OCI-LY7 (cell line): ENCODE data around the gene GATA5.

ENCODE experiments used
- CTCF ChIP-seq: fragments of 200-600 bp; sonication (generic); conservative IDR thresholded peaks from 2 replicates; pipeline ENCODE4 v1.5.1; 2014; ENCODE audit warnings: mild to moderate bottlenecking, antibody characterized with exemption, low read length, moderate library complexity, mixed read lengths
- EZH2phosphoT487 ChIP-seq: fragments of 200-600 bp; sonication (generic); IDR thresholded peaks from 2 replicates; pipeline ENCODE4 v1.6.1; 2018; ENCODE audit warnings: low read depth, borderline replicate concordance, mild to moderate bottlenecking, mixed run types, antibody characterized with exemption, low read length, moderate library complexity, mixed read lengths

DNA sequence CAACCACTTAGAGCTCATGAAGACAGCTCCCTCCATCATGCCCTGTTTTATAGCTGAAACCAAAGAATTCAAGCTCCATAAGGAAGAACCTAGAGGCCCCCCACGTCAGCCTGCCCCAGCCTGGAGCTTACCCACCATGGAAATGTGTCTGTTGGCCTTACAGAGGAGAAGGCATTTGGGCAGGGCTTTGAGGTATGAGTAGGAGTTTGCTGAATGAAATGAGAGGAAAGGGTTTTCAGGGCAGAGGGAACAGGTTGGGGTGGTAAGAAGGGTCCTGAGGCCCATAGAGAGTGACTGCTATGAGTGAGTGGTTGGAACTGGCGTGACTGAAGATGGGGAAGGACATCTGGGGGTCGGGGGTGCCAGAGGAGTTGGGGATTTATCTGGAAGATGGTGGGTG, 12.7 kb upstream of the GATA5 start:
- TF ChIP-seq CTCF (no peak), EZH2phosphoT487 (no peak)
